ENCODE results near the gene MIOX. TPM values are rescaled to one million over a fixed set of nuclear protein-coding genes. Genes with fewer than 3 reads are reported as not detected.

Gene MIOX
- total and polyA plus RNA-seq, 2 of the 13 experiments (the other 11 are each of a cell fraction or from before 2014, with no cell fraction given) = 1.5 to 2.9 TPM

- TF ChIP-seq, protein P1, sequence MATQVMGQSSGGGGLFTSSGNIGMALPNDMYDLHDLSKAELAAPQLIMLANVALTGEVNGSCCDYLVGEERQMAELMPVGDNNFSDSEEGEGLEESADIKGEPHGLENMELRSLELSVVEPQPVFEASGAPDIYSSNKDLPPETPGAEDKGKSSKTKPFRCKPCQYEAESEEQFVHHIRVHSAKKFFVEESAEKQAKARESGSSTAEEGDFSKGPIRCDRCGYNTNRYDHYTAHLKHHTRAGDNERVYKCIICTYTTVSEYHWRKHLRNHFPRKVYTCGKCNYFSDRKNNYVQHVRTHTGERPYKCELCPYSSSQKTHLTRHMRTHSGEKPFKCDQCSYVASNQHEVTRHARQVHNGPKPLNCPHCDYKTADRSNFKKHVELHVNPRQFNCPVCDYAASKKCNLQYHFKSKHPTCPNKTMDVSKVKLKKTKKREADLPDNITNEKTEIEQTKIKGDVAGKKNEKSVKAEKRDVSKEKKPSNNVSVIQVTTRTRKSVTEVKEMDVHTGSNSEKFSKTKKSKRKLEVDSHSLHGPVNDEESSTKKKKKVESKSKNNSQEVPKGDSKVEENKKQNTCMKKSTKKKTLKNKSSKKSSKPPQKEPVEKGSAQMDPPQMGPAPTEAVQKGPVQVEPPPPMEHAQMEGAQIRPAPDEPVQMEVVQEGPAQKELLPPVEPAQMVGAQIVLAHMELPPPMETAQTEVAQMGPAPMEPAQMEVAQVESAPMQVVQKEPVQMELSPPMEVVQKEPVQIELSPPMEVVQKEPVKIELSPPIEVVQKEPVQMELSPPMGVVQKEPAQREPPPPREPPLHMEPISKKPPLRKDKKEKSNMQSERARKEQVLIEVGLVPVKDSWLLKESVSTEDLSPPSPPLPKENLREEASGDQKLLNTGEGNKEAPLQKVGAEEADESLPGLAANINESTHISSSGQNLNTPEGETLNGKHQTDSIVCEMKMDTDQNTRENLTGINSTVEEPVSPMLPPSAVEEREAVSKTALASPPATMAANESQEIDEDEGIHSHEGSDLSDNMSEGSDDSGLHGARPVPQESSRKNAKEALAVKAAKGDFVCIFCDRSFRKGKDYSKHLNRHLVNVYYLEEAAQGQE (IDR thresholded peaks at IDR 0.05; ENCODE audit: borderline replicate concordance in 1 of 2, low read depth in 1 of 2, low read length in 2 of 2) = peak in 1 of 2 experiments; percentile 41; a peak in 1 of 4 replicates
- TF ChIP-seq HOMEZ (CRISPR knock-in tag; IDR thresholded peaks at IDR 0.05; ENCODE audit: low read depth) = no peak
- no peak for TF ChIP-seq RFXANK (CRISPR knock-in tag; IDR thresholded peaks at IDR 0.05)
- peak; percentile 49 for TF ChIP-seq CBFB (CRISPR knock-in tag; IDR thresholded peaks at IDR 0.05)
- peak; percentile 64; the same call in 1 of the 2 replicates for TF ChIP-seq CCDC6 (CRISPR knock-in tag; IDR thresholded peaks at IDR 0.05)
- TF ChIP-seq, protein P2, sequence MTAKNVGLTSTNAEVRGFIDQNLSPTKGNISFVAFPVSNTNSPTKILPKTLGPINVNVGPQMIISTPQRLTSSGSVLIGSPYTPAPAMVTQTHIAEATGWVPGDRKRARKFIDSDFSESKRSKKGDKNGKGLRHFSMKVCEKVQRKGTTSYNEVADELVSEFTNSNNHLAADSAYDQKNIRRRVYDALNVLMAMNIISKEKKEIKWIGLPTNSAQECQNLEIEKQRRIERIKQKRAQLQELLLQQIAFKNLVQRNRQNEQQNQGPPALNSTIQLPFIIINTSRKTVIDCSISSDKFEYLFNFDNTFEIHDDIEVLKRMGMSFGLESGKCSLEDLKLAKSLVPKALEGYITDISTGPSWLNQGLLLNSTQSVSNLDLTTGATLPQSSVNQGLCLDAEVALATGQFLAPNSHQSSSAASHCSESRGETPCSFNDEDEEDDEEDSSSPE (CRISPR knock-in tag; IDR thresholded peaks at IDR 0.05) = peak; percentile 99
- no peak; the same call in 1 of the 2 replicates for TF ChIP-seq ZZZ3 (CRISPR knock-in tag; IDR thresholded peaks at IDR 0.05; ENCODE audit: borderline replicate concordance)
- no peak for TF ChIP-seq ZNF644 (CRISPR knock-in tag; IDR thresholded peaks at IDR 0.05; ENCODE audit: low read depth)
- no peak for TF ChIP-seq IKZF1 (IDR thresholded peaks at IDR 0.05)
- TF ChIP-seq, protein P3, sequence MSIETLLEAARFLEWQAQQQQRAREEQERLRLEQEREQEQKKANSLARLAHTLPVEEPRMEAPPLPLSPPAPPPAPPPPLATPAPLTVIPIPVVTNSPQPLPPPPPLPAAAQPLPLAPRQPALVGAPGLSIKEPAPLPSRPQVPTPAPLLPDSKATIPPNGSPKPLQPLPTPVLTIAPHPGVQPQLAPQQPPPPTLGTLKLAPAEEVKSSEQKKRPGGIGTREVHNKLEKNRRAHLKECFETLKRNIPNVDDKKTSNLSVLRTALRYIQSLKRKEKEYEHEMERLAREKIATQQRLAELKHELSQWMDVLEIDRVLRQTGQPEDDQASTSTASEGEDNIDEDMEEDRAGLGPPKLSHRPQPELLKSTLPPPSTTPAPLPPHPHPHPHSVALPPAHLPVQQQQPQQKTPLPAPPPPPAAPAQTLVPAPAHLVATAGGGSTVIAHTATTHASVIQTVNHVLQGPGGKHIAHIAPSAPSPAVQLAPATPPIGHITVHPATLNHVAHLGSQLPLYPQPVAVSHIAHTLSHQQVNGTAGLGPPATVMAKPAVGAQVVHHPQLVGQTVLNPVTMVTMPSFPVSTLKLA (IDR thresholded peaks at IDR 0.05) = peak; percentile 23; the same call in 1 of the 2 replicates
- no peak for TF ChIP-seq ZNF34 (CRISPR knock-in tag; IDR thresholded peaks at IDR 0.05; ENCODE audit: borderline replicate concordance)
- TF ChIP-seq, protein P4, sequence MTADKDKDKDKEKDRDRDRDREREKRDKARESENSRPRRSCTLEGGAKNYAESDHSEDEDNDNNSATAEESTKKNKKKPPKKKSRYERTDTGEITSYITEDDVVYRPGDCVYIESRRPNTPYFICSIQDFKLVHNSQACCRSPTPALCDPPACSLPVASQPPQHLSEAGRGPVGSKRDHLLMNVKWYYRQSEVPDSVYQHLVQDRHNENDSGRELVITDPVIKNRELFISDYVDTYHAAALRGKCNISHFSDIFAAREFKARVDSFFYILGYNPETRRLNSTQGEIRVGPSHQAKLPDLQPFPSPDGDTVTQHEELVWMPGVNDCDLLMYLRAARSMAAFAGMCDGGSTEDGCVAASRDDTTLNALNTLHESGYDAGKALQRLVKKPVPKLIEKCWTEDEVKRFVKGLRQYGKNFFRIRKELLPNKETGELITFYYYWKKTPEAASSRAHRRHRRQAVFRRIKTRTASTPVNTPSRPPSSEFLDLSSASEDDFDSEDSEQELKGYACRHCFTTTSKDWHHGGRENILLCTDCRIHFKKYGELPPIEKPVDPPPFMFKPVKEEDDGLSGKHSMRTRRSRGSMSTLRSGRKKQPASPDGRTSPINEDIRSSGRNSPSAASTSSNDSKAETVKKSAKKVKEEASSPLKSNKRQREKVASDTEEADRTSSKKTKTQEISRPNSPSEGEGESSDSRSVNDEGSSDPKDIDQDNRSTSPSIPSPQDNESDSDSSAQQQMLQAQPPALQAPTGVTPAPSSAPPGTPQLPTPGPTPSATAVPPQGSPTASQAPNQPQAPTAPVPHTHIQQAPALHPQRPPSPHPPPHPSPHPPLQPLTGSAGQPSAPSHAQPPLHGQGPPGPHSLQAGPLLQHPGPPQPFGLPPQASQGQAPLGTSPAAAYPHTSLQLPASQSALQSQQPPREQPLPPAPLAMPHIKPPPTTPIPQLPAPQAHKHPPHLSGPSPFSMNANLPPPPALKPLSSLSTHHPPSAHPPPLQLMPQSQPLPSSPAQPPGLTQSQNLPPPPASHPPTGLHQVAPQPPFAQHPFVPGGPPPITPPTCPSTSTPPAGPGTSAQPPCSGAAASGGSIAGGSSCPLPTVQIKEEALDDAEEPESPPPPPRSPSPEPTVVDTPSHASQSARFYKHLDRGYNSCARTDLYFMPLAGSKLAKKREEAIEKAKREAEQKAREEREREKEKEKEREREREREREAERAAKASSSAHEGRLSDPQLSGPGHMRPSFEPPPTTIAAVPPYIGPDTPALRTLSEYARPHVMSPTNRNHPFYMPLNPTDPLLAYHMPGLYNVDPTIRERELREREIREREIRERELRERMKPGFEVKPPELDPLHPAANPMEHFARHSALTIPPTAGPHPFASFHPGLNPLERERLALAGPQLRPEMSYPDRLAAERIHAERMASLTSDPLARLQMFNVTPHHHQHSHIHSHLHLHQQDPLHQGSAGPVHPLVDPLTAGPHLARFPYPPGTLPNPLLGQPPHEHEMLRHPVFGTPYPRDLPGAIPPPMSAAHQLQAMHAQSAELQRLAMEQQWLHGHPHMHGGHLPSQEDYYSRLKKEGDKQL (CRISPR knock-in tag; IDR thresholded peaks at IDR 0.05; ENCODE audit: low read depth) = no peak
- TF ChIP-seq ZNF597 (CRISPR knock-in tag; IDR thresholded peaks at IDR 0.05) = no peak
Observed at GRCh38 chr22:50507991-50508884, 21.6 kb downstream of the MIOX start, which contains the start of gene NCAPH2 (continued).
